ENCODE data around the gene KRTAP16-1. TPM values are rescaled to one million over a fixed set of nuclear protein-coding genes. Genes with fewer than 3 reads are reported as not detected.

Gene KRTAP16-1
- total and polyA plus RNA-seq, 2 of the 8 experiments (the other 6 are each of a cell fraction or from before 2014, with no cell fraction given): not detected

- no peak for TF ChIP-seq JUND (IDR thresholded peaks at IDR 0.05; ENCODE audit: low read length)
- TF ChIP-seq NANOG (IDR thresholded peaks at IDR 0.05; ENCODE audit: insufficient read depth, low read depth, low read length, poor library complexity, severe bottlenecking): no peak
- TF ChIP-seq EGR1 (IDR thresholded peaks at IDR 0.05; ENCODE audit: borderline replicate concordance, low read depth, low read length): no peak
- TF ChIP-seq, protein P1, sequence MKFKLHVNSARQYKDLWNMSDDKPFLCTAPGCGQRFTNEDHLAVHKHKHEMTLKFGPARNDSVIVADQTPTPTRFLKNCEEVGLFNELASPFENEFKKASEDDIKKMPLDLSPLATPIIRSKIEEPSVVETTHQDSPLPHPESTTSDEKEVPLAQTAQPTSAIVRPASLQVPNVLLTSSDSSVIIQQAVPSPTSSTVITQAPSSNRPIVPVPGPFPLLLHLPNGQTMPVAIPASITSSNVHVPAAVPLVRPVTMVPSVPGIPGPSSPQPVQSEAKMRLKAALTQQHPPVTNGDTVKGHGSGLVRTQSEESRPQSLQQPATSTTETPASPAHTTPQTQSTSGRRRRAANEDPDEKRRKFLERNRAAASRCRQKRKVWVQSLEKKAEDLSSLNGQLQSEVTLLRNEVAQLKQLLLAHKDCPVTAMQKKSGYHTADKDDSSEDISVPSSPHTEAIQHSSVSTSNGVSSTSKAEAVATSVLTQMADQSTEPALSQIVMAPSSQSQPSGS (IDR thresholded peaks at IDR 0.05; ENCODE audit: low read length): no peak
- TF ChIP-seq BACH1 (IDR thresholded peaks at IDR 0.05; ENCODE audit: low read length): no peak
- no peak for TF ChIP-seq YY1 (IDR thresholded peaks at IDR 0.05; ENCODE audit: low read depth, low read length)
Measured at GRCh38 chr17:41326173-41327145, 17.4 kb upstream of the KRTAP16-1 start (continued).
